Measurements from ENCODE around the gene ACYP1.
"Not testable (repeated sequence)": the region's sequence is repeated elsewhere in the genome, so short reads cannot be mapped to it uniquely, and the experiment has no call there.

The ACYP1 gene

DNA sequence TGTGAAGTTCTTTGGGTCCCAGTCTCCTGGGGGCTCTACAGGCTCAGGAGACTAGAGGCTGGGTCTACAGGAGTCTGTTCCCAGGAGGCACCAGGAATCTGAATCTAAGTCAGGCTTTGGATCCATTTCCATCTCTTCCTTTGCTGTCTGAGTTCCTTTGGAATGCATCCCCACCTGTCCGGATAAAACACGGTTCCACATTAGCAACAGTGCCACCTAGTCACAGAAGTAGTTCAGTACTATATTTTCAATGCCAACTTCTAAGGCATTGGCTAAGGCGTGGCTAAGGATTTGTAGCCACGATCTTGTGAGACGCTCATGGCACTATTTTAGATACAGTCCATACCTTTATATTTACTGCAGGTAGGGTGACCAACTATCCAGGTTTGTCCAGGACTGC lies 20.7 kb upstream of the ACYP1 start:
- Mint-ChIP-seq H3K4me1 (no peaks in the 10 kb centered on the region), H3K36me3 (peaks cover 52% of the 10 kb centered on the region), H3K9me3 (no peaks in the 10 kb centered on the region), H3K27ac (no peak overlapping the region), H3K4me3 (no peak overlapping the region), H3K27me3 (no peaks in the 10 kb centered on the region)
- DNase-seq: no peak
- CTCF ChIA-PET: interaction anchor here (1.4 kb wide), 1 partner anchor 21 kb away, joined by 3 read pairs; no protein-coding TSS in a partner anchor

DNA sequence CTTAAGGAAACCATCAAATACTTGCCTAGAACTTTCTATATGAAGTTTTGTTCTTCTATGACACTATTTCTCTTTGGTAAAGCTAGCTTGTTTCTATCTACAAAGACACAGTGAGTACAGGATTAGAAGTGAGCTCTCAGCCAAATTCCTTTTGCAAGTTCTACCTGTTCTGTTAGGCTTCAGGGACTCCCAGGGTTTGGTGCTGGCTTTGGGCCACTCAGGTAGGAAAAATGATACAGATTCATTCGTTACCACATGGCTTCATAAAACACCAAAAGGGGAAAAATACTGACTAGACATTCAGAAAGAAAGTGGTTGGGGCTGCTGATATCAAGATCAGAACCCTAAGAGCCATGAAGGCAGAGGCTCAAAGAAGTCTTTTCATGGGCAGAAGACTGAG lies 19.4 kb upstream of the ACYP1 start:
- no peaks in the 10 kb centered on the region for H3K27me3 Mint-ChIP-seq
- peaks cover 48% of the 10 kb centered on the region for H3K36me3 Mint-ChIP-seq
- H3K4me3 Mint-ChIP-seq: no peak overlapping the region
- H3K27ac Mint-ChIP-seq: no peak overlapping the region
- CTCF ChIA-PET: interaction anchor here (0.9 to 1.4 kb wide), 3 partner anchors 20 to 178 kb away, joined by 3 read pairs; no protein-coding TSS in a partner anchor
- H3K4me1 Mint-ChIP-seq: no peaks in the 10 kb centered on the region
- no peaks in the 10 kb centered on the region for H3K9me3 Mint-ChIP-seq
- DNase-seq: no peak

DNA sequence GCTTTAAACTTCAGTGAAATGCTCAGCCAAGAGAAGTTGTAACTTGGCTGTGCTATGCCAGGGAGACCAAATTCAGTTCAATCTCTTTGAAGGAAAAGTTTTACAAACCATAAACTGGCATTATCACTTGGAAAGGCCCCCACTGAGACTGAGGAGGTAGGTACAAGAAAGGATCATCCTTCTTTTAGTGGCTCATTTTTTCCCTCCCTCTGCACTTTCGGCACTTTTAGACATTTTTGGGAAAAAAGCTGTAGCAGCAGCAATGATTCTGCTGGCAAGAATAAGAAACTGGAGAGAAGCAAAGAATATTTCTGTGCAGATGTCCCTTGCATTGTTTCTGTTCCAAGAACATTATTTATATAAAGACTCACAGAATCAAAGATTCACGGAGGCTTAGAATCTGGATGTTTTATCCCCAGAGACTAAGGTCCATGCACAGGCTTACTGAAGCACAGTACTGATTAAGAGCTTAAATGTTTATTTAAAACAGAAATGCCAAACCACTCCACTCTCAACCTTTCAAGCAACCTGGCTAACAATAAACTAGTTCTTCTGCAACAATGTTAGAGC lies 17.9 kb upstream of the ACYP1 start:
- Mint-ChIP-seq H3K36me3 (peaks cover 41% of the 10 kb centered on the region), H3K27ac (no peak overlapping the region), H3K4me1 (no peaks in the 10 kb centered on the region), H3K9me3 (no peaks in the 10 kb centered on the region), H3K4me3 (no peak overlapping the region), H3K27me3 (no peaks in the 10 kb centered on the region)
- no peak for DNase-seq
- CTCF ChIA-PET: interaction anchor here (0.6 to 1.6 kb wide), 3 partner anchors 10 to 139 kb away, joined by 3 read pairs; no protein-coding TSS in a partner anchor

DNA sequence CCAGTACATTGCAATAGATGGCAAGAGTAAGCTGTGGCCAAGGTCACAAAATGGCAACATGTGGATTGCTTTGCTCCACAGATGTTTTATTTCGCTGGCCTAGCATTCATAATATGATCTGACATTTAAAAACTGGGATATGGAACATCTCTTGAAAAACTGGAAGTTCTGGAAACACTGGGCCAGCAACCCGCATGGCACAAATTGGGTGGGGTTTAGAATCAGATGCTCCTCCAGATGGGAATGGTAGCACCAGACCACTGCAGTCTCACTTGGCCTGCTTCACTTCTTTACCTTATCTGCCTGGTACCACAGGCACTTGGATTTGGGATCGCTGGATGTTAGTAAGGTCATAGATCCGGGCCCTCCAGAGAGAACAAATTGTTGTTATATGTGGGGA lies 15.7 kb upstream of the ACYP1 start:
- Mint-ChIP-seq H3K36me3 (peaks cover 28% of the 10 kb centered on the region), H3K9me3 (no peaks in the 10 kb centered on the region), H3K27me3 (no peaks in the 10 kb centered on the region), H3K4me3 (no peak overlapping the region), H3K27ac (no peak overlapping the region), H3K4me1 (no peaks in the 10 kb centered on the region)
- CTCF ChIA-PET: interaction anchor here (1.0 to 1.3 kb wide), 3 partner anchors 9 to 174 kb away, joined by 3 to 9 read pairs (median 3); no protein-coding TSS in a partner anchor
- no peak for DNase-seq

DNA sequence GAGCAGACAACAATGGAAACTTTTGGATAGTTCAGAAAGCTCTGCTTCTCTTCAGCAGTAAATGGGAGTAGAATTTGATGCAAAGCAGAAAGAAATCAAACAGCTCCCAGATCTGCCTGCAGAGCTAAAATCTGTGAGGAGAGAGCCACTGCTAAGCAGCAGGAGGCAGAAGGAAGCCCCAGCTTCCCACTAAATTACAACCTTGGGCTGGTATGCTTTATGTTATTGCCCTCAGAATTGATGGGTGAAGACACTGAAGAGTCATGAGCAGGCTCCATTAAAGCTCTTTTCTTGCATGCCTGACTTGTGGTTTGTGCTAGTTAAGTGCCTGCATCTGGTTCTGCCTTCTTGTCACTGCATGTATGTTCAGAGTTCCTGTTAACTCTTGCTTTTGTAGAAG lies 14.0 kb upstream of the ACYP1 start:
- H3K9me3 Mint-ChIP-seq: no peaks in the 10 kb centered on the region
- no peak overlapping the region for H3K27ac Mint-ChIP-seq
- no peak overlapping the region for H3K4me3 Mint-ChIP-seq
- no peaks in the 10 kb centered on the region for H3K4me1 Mint-ChIP-seq
- H3K36me3 Mint-ChIP-seq: peaks cover 14% of the 10 kb centered on the region
- H3K27me3 Mint-ChIP-seq: no peaks in the 10 kb centered on the region
- no peak for DNase-seq
- CTCF ChIA-PET: interaction anchor here (1.2 kb wide), 1 partner anchor 10 kb away, joined by 4 read pairs; no protein-coding TSS in a partner anchor

DNA sequence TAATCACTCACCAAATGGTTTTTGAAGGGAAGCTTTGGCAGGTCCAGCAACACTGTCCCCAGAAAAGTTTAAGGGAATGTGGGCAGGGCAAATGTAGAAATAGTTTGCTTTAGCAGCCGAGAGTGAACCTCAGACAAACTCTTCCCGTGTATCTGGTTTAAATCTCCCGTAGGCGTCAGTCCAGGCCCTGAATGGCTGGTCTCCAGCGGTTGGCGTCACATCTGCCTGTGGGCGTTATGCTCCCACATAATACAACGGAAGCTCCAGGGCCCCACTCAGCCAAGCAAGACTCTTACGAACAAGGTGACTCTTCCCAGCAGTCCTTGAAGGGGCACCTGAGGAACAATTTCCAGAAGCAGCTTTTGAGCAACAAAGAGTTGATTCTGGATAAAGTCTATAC lies 6.6 kb upstream of the ACYP1 start:
- CTCF ChIA-PET: interaction anchor here (2.3 kb wide), 1 partner anchor 18 kb away, joined by 8 read pairs; no protein-coding TSS in a partner anchor
- peaks cover 18% of the 10 kb centered on the region for H3K27me3 Mint-ChIP-seq
- DNase-seq: no peak
- no peaks in the 10 kb centered on the region for H3K9me3 Mint-ChIP-seq
- peaks cover 7% of the 10 kb centered on the region for H3K4me1 Mint-ChIP-seq
- H3K4me3 Mint-ChIP-seq: peak overlapping the region; percentile 11
- no peaks in the 10 kb centered on the region for H3K36me3 Mint-ChIP-seq
- H3K27ac Mint-ChIP-seq: no peak overlapping the region

DNA sequence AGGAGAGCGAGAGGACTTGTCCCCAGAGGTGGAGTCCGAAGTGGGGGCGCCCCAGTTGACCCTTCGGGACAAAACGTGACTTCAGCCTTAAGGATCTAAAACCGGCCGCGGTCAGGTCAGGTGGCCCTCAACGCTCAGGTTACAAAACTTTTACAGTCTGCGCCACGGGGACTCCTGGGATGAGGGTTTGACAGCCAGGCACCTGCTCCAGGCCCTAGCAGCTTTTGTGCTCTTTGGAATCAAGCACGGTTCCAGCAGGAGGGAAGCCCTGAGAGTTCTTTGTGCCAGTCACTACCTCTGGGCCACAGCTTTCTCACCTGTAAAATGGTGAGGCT lies 6.0 kb upstream of the ACYP1 start:
- H3K9me3 Mint-ChIP-seq: no peaks in the 10 kb centered on the region
- no peak overlapping the region for H3K4me3 Mint-ChIP-seq

DNA sequence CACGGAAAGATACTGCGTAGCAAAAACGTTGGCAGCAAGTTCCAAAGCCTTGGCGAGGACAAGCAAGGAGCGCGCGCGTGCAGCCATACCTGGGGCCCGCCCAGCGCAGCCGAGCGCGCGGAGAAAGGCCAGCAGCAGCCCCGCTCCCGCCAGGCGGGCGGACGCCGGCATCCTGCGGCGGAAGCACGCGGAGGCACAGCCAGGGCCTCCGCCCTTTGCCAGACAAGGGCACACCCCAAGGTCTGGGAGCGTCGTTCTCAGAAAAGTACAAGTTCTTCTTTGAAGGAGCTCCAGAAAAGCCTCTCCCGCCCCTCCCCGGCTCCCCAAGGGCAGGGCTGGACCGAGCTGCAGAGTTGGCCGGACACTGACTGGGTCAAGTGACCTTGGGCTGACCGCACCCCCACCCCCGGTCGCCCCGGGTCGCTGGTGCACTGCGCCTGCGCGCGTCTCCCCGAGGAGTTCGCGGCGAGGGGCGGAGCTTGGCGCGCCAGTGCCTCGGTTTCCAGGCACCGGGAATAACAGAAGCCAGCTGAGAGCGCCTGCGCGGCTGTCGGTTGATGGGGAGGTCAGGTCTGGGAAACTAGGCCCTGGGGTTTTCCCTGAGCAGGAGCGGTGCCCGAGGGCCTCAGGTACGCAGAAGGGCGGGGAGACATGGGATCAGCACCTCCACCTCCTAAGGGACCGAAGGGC lies 5.4 kb upstream of the ACYP1 start, which contains the start of gene ZC2HC1C:
Gene ZC2HC1C, plus strand, starts transcription at position 521 of the 690 bp plus-strand sequence. CDS start 933 bp downstream, outside the sequence.
- CTCF ChIA-PET: interaction anchor here (2.3 kb wide), 1 partner anchor 19 kb away, joined by 8 read pairs; no protein-coding TSS in a partner anchor
- peak; percentile 70 for DNase-seq
- Mint-ChIP-seq H3K4me3 (peak within 1 kb of the TSS; percentile 11), H3K4me1 (peaks cover 15% of the 10 kb centered on the region), H3K27ac (peak within 1 kb of the TSS; percentile 58), H3K27me3 (peaks cover 18% of the 10 kb centered on the region), H3K9me3 (no peaks in the 10 kb centered on the region), H3K36me3 (no peaks in the 10 kb centered on the region)

More for the DNA sequence above, 6.0 kb upstream of the ACYP1 start:
- DNase-seq: no peak
- peaks cover 18% of the 10 kb centered on the region for H3K27me3 Mint-ChIP-seq
- no peaks in the 10 kb centered on the region for H3K36me3 Mint-ChIP-seq
- CTCF ChIA-PET: interaction anchor here (2.3 kb wide), 1 partner anchor 19 kb away, joined by 8 read pairs; no protein-coding TSS in a partner anchor
- H3K27ac Mint-ChIP-seq: peak overlapping the region; percentile 58
- H3K4me1 Mint-ChIP-seq: peaks cover 11% of the 10 kb centered on the region

DNA sequence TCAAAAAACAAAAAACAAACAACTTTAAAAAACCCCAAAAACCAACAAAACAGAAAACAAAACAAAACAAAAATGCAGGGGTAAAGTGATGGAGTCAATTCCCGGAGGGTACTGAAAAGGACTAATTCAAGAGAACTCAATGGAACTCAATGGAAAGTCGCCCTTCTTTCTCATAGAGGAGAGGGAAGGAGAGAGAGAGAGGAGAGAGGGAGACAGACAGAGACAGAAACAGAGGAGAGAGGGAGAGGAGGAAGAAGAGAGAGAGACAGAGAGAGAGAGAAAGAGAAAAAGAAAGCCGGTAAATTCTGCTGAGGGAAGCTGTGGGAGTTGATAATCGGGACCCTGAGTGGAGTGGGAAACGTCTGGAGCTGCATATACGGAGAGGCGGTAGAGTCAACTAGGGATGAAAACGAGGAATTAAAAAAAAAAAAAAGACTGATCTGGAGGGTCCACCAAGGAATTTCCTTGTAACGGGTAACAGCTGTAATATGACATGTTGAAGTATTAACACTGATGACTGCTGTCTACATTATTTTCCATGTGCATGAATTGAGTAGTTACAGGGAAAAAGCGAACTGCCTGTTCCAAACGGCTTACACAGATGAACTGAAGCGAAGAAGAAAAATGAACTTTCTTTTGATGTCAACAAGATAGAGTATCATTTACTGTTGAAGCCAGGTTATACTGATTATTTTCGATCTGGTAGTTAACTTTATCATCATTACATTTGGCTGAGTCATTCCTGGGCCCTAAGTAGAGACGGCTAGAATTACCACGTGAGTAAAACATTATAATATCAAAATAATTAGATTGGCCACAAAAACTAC lies 4.7 kb upstream of the ACYP1 start:
- no peak overlapping the region for H3K4me3 Mint-ChIP-seq
- no peaks in the 10 kb centered on the region for H3K36me3 Mint-ChIP-seq
- H3K4me1 Mint-ChIP-seq: peaks cover 21% of the 10 kb centered on the region
- no peak for DNase-seq
- H3K27ac Mint-ChIP-seq: no peak overlapping the region
- no peaks in the 10 kb centered on the region for H3K9me3 Mint-ChIP-seq
- CTCF ChIA-PET: interaction anchor here (2.1 to 2.3 kb wide), 2 partner anchors 20 to 208 kb away, joined by 6 to 8 read pairs; no protein-coding TSS in a partner anchor
- H3K27me3 Mint-ChIP-seq: peaks cover 18% of the 10 kb centered on the region

DNA sequence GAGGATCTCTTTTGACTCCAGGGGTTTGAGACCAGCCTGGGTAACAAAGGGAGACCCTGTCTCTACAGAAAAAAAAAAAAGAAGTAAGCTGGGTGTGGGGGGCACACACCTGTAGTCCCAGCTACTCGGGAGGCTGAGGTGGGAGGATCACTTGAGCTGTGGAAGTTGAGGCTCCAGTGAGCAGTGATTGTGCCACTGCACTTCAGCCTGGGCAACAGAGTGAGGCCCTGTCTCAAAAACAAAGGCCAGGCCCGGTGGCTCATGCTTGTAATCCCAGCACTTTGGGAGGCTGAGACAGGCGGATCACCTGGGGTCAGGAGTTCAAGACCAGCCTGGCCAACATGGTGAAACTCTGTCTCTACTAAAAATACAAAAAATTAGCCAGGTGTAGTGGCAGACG lies 3.9 kb upstream of the ACYP1 start:
- H3K9me3 Mint-ChIP-seq, DNase-seq, H3K36me3 Mint-ChIP-seq, H3K4me3 Mint-ChIP-seq, H3K27ac Mint-ChIP-seq: not testable (repeated sequence)
- CTCF ChIA-PET: interaction anchor here (0.9 to 2.1 kb wide), 2 partner anchors 9 to 207 kb away, joined by 3 to 6 read pairs; no protein-coding TSS in a partner anchor
- H3K27me3 Mint-ChIP-seq: peaks cover 18% of the 10 kb centered on the region
- H3K4me1 Mint-ChIP-seq: peaks cover 28% of the 10 kb centered on the region

DNA sequence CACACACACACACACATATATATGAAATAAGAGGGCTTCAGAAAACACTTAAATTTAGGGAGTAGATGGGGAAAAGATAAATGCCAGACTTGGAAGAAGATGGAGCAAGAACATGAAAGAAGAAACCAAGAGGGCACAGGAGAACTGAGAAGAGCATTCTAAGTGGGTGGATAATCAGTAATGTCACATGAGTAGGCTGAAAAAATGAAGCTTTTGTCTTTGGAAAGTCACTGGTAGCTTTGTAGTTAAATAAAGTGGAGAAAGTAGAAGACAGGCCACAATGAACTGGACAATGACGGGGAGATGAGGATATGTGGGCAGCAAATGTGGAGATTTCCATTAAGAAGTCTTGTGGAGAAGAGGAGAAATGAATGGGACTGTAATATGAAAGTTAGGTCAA lies 3.4 kb upstream of the ACYP1 start:
- Mint-ChIP-seq H3K4me1 (peaks cover 32% of the 10 kb centered on the region), H3K27ac (no peak overlapping the region), H3K36me3 (peaks cover 1% of the 10 kb centered on the region), H3K4me3 (no peak overlapping the region), H3K9me3 (no peaks in the 10 kb centered on the region), H3K27me3 (peaks cover 18% of the 10 kb centered on the region)
- no peak for DNase-seq
- CTCF ChIA-PET: interaction anchor here (0.9 to 2.1 kb wide), 2 partner anchors 9 to 206 kb away, joined by 3 to 6 read pairs; no protein-coding TSS in a partner anchor

DNA sequence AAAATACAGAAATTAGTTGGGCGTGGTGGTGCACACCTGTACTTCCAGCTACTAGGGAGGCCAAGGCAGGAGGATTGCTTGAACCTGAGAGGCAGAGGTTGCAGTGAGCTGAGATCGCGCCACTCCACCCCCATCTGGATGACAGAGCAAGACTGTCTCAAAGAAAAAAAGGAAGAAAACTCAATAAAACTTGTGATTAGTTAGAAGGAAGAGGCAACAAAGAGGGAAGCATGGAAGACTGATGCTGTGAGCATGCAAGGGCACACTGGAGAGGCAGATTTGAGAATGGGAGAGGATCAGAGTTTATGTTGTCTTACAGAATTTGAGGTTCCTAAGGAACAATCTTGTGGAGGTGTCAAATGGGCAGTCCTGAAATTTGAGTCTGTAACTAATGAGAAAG lies 2.9 kb upstream of the ACYP1 start:
- no peaks in the 10 kb centered on the region for H3K9me3 Mint-ChIP-seq
- no peak overlapping the region for H3K27ac Mint-ChIP-seq
- CTCF ChIA-PET: interaction anchor here (0.9 to 2.1 kb wide), 2 partner anchors 10 to 206 kb away, joined by 3 to 6 read pairs; no protein-coding TSS in a partner anchor
- no peak overlapping the region for H3K4me3 Mint-ChIP-seq
- peaks cover 2% of the 10 kb centered on the region for H3K36me3 Mint-ChIP-seq
- H3K27me3 Mint-ChIP-seq: peaks cover 16% of the 10 kb centered on the region
- peaks cover 33% of the 10 kb centered on the region for H3K4me1 Mint-ChIP-seq
- no peak for DNase-seq

DNA sequence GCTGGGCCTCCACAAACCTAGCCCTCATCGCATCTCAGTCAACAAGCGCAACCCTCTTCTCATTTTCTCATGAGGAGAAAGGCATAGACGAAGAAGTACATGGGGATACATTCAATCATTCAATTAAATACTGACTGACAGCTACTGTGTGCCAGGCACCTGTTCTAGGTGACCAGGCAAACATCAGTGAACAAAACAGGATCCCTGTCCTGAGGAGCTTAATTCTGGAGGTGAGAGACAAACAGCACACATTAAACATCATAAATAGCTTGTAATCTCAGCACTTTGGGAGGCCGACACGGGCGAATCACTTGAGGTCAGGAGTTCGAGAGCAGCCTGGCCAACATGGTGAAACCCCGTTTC lies 362 bp upstream of the ACYP1 start:
- Mint-ChIP-seq H3K9me3 (peaks cover 3% of the 10 kb centered on the region), H3K36me3 (peaks cover 24% of the 10 kb centered on the region), H3K27me3 (no peaks in the 10 kb centered on the region), H3K27ac (peak overlapping the region; percentile 94), H3K4me1 (peaks cover 47% of the 10 kb centered on the region), H3K4me3 (peak overlapping the region; percentile 99)
- CTCF ChIA-PET: interaction anchor here (2.3 kb wide), 1 partner anchor 24 kb away, joined by 13 read pairs; no protein-coding TSS in a partner anchor
- DNase-seq: no peak

DNA sequence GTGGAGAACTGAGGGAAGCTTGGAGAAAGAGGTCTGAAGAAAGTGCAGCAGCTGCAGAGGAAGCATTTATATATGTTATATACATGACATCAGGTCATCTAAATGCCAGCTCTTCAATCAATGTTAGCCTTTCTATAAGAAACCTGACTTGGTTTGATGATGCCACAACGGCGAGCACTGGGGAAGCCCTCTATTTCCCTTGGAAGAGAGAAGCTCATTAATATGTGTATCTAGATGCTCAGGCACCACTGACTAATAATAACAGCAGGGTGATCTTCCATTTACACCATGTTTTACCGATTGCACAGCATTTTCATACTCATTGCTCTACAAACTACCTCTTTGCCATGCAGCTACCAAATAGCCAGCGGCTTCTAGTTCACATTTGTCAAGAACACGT lies 811 bp downstream of the ACYP1 start:
- H3K27me3 Mint-ChIP-seq: no peaks in the 10 kb centered on the region
- CTCF ChIA-PET: interaction anchor here (1.0 to 2.3 kb wide), 3 partner anchors 21 to 117 kb away, joined by 3 to 13 read pairs (median 5); no protein-coding TSS in a partner anchor
- no peak for DNase-seq
- H3K9me3 Mint-ChIP-seq: peaks cover 3% of the 10 kb centered on the region
- H3K4me1 Mint-ChIP-seq: peaks cover 48% of the 10 kb centered on the region
- peak overlapping the region; percentile 94 for H3K27ac Mint-ChIP-seq
- peak overlapping the region; percentile 99 for H3K4me3 Mint-ChIP-seq
- H3K36me3 Mint-ChIP-seq: peaks cover 32% of the 10 kb centered on the region
